Fibroblast of lung (primary cell): ENCODE measurements around the gene TUBB2A. TPM values are rescaled to one million over a fixed set of nuclear protein-coding genes. Genes with fewer than 3 reads are reported as not detected.

Source experiments
- DNase-seq, 2 donors: peaks; one replicate each; pipeline versions ENCODE4 v3.0.0 to v3.0.0-alpha.2; 2010; ENCODE audit warnings: low read depth in 2 of 2
- H2AFZ ChIP-seq: 2 replicates; pipeline ENCODE4 v1.5.1; 2012; ENCODE audit warnings: low read length, control low read depth, inconsistent platforms
- H3K27ac ChIP-seq: 2 replicates; pipeline ENCODE4 v1.5.1; 2011; ENCODE audit warnings: low read length, control low read depth; ENCODE audit not compliant: insufficient read depth
- H3K27me3 ChIP-seq: 2 replicates; pipeline ENCODE4 v1.5.1; 2011; ENCODE audit warnings: mild to moderate bottlenecking, low read length; ENCODE audit not compliant: control insufficient read depth, insufficient read depth
- H3K36me3 ChIP-seq: 2 replicates; pipeline ENCODE4 v1.5.1; 2011; ENCODE audit warnings: low read length; ENCODE audit not compliant: control insufficient read depth, insufficient read depth
- H3K4me1 ChIP-seq: 2 replicates; pipeline ENCODE4 v1.5.1; 2011; ENCODE audit warnings: low read length; ENCODE audit not compliant: control insufficient read depth, insufficient read depth; ENCODE audit errors: extremely low read depth
- H3K4me2 ChIP-seq: 2 replicates; pipeline ENCODE4 v1.5.1; 2011; ENCODE audit warnings: low read length, control low read depth; ENCODE audit not compliant: insufficient read depth; ENCODE audit errors: extremely low read depth
- H3K4me3 ChIP-seq, 4 experiments: fragments of 200-600 bp in 1 of 4; sonication (generic) in 1 of 4; replicated peaks in 1 of 4; 2 replicates each; pipeline ENCODE4 v1.5.1; 2011 to 2016; ENCODE audit warnings: low read length in 4 of 4, low read depth in 3 of 4, mild to moderate bottlenecking in 3 of 4, control low read depth in 2 of 4, inconsistent platforms in 1 of 4, mixed read lengths in 1 of 4; ENCODE audit not compliant: insufficient read depth in 1 of 4; ENCODE audit errors: control extremely low read depth in 1 of 4
- H3K79me2 ChIP-seq: 2 replicates; pipeline ENCODE4 v1.5.1; 2012; ENCODE audit warnings: mild to moderate bottlenecking, low read length, inconsistent platforms; ENCODE audit not compliant: control insufficient read depth, insufficient read depth
- H3K9ac ChIP-seq: 2 replicates; pipeline ENCODE4 v1.5.1; 2011; ENCODE audit warnings: mild to moderate bottlenecking, low read length, control low read depth; ENCODE audit not compliant: insufficient read depth
- H3K9me3 ChIP-seq: 2 replicates; pipeline ENCODE4 v1.5.1; 2012; ENCODE audit warnings: low read depth, low read length; ENCODE audit not compliant: control insufficient read depth, insufficient read depth
- H4K20me1 ChIP-seq: 2 replicates; pipeline ENCODE4 v1.5.1; 2011; ENCODE audit warnings: low read length; ENCODE audit not compliant: control insufficient read depth, insufficient read depth; ENCODE audit errors: extremely low read depth
- CTCF ChIP-seq, 2 donors: IDR thresholded peaks in 1 of 2; conservative IDR thresholded peaks in 1 of 2; 1 replicate in 1 of 2; 2 replicates in 1 of 2; pipeline ENCODE4 v1.5.1; 2011 to 2012; ENCODE audit warnings: low read length in 2 of 2, control low read depth in 1 of 2, inconsistent platforms in 1 of 2, low read depth in 1 of 2, mild to moderate bottlenecking in 1 of 2
- EZH2 ChIP-seq: IDR thresholded peaks from 2 replicates; pipeline ENCODE4 v1.5.1; 2012; ENCODE audit warnings: low read length, control low read depth, mild to moderate bottlenecking; ENCODE audit errors: missing control alignments
- polyA plus RNA-seq, 2 donors: library from polyadenylated mRNA; depleted of rRNA in 1 of 2; stranded (reverse) in 1 of 2; unstranded in 1 of 2; fragments of >200 nt; gene quantifications; 2 replicates each; pipeline ENCODE4 v1.2.1, GENCODE V29; 2011 to 2012; ENCODE audit warnings: missing spikeins in 1 of 2
- total RNA-seq: library from RNA; depleted of rRNA; stranded (reverse); fragments of >200 nt; gene quantifications from 2 replicates; pipeline ENCODE4 v1.2.1, GENCODE V29; 2014

Gene TUBB2A
- total and polyA plus RNA-seq, 2 donors (not counting 1 experiment from before 2014, with no cell fraction given) = 54.3 to 133 TPM

GRCh38 chr6:3194535-3195419 lies 37.4 kb upstream of the TUBB2A start:
- Histone ChIP-seq H3K79me2 (no peaks in the 10 kb centered on the region), H3K4me3 (no peak overlapping the region), H3K27ac (no peak overlapping the region), H2AFZ (no peak overlapping the region), H3K36me3 (no peaks in the 10 kb centered on the region), H3K27me3 (no peaks in the 10 kb centered on the region), H4K20me1 (no peaks in the 10 kb centered on the region), H3K4me2 (no peak overlapping the region), H3K9ac (no peak overlapping the region), H3K4me1 (no peaks in the 10 kb centered on the region), H3K9me3 (no peaks in the 10 kb centered on the region)
- DNase-seq = peak; percentile 9 to 79
- TF ChIP-seq EZH2 (no peak), CTCF (conservative IDR thresholded peaks at IDR 0.05 in 1 of 2, IDR thresholded peaks at IDR 0.05 in 1 of 2; ENCODE audit: low read depth in 1 of 2, low read length in 2 of 2) (no peak)

GRCh38 chr6:3193102-3193849 lies 35.9 kb upstream of the TUBB2A start:
- Histone ChIP-seq H3K4me1 (no peaks in the 10 kb centered on the region), H3K36me3 (no peaks in the 10 kb centered on the region), H3K79me2 (no peaks in the 10 kb centered on the region), H3K4me3 (no peak overlapping the region), H3K9me3 (no peaks in the 10 kb centered on the region), H4K20me1 (no peaks in the 10 kb centered on the region), H2AFZ (no peak overlapping the region), H3K27ac (no peak overlapping the region), H3K4me2 (no peak overlapping the region), H3K27me3 (no peaks in the 10 kb centered on the region), H3K9ac (no peak overlapping the region)
- no peak for TF ChIP-seq EZH2
- TF ChIP-seq CTCF (conservative IDR thresholded peaks at IDR 0.05 in 1 of 2, IDR thresholded peaks at IDR 0.05 in 1 of 2; ENCODE audit: low read depth in 1 of 2, low read length in 2 of 2) = no peak
- no peak for DNase-seq

GRCh38 chr6:3190779-3191178 lies 33.4 kb upstream of the TUBB2A start:
- H3K4me2 ChIP-seq = no peak overlapping the region
- no peak overlapping the region for H3K27ac ChIP-seq
- no peaks in the 10 kb centered on the region for H3K4me1 ChIP-seq
- no peaks in the 10 kb centered on the region for H4K20me1 ChIP-seq
- H3K9me3 ChIP-seq = no peaks in the 10 kb centered on the region
- TF ChIP-seq CTCF (conservative IDR thresholded peaks at IDR 0.05 in 1 of 2, IDR thresholded peaks at IDR 0.05 in 1 of 2; ENCODE audit: low read depth in 1 of 2, low read length in 2 of 2) = no peak
- no peak for TF ChIP-seq EZH2
- H3K9ac ChIP-seq = no peak overlapping the region
- peaks cover 5% of the 10 kb centered on the region for H3K27me3 ChIP-seq
- H3K79me2 ChIP-seq = no peaks in the 10 kb centered on the region
- H3K36me3 ChIP-seq = no peaks in the 10 kb centered on the region
- H3K4me3 ChIP-seq = no peak overlapping the region
- no peak for DNase-seq
- no peak overlapping the region for H2AFZ ChIP-seq
